ENCODE data around the gene CRY1. TPM values are rescaled to one million over a fixed set of nuclear protein-coding genes. Genes with fewer than 3 reads are reported as not detected.
"Not testable (repeated sequence)": the region's sequence is repeated elsewhere in the genome, so short reads cannot be mapped to it uniquely, and the experiment has no call there.

CRY1 gene
- total RNA-seq, 2 experiments from 2014 or later = 15.2 to 20.6 TPM

- CTCF ChIA-PET = interaction anchor here (1.9 kb wide), 1 partner anchor 12 kb away, joined by 4 read pairs; no protein-coding TSS in a partner anchor
- no peak for ATAC-seq
- no peak for DNase-seq
- Mint-ChIP-seq H3K4me1 (no peaks in the 10 kb centered on the region), H3K4me3 (no peak overlapping the region), H3K27ac (no peak overlapping the region), H3K36me3 (peaks cover 6% of the 10 kb centered on the region), H3K27me3 (no peaks in the 10 kb centered on the region), H3K9me3 (ENCODE audit: low read depth) (peaks cover 5% of the 10 kb centered on the region)
These were observed 13.1 kb downstream of the CRY1 start for GRCh38 chr12:107080299-107080698.

GRCh38 chr12:107079172-107080011 is 14.0 kb downstream of the CRY1 start:
- ATAC-seq (peak; percentile 51), DNase-seq (no peak)
- Mint-ChIP-seq H3K27me3 (no peaks in the 10 kb centered on the region), H3K27ac (no peak overlapping the region), H3K4me1 (no peaks in the 10 kb centered on the region), H3K36me3 (peaks cover 6% of the 10 kb centered on the region), H3K9me3 (ENCODE audit: low read depth) (peaks cover 5% of the 10 kb centered on the region), H3K4me3 (no peak overlapping the region)
- CTCF ChIA-PET = interaction anchor here (1.3 to 1.9 kb wide), 3 partner anchors 10 to 13 kb away, joined by 3 to 5 read pairs (median 4); no protein-coding TSS in a partner anchor

GRCh38 chr12:107073266-107073665 is 20.1 kb downstream of the CRY1 start:
- H3K4me3 Mint-ChIP-seq; H3K36me3 Mint-ChIP-seq; ATAC-seq; H3K9me3 Mint-ChIP-seq (ENCODE audit: low read depth); H3K27me3 Mint-ChIP-seq; H3K27ac Mint-ChIP-seq; CTCF ChIA-PET; H3K4me1 Mint-ChIP-seq; DNase-seq: not testable (repeated sequence)

GRCh38 chr12:107066691-107067090 is 26.7 kb downstream of the CRY1 start:
- CTCF ChIA-PET = no interaction called here
- Mint-ChIP-seq H3K36me3 (peaks cover 8% of the 10 kb centered on the region), H3K4me3 (no peak overlapping the region), H3K9me3 (ENCODE audit: low read depth) (no peaks in the 10 kb centered on the region), H3K4me1 (peaks cover 4% of the 10 kb centered on the region), H3K27ac (no peak overlapping the region), H3K27me3 (no peaks in the 10 kb centered on the region)
- DNase-seq = no peak
- ATAC-seq = no peak

GRCh38 chr12:107064687-107065086 is 28.7 kb downstream of the CRY1 start:
- no peaks in the 10 kb centered on the region for H3K9me3 Mint-ChIP-seq (ENCODE audit: low read depth)
- ATAC-seq = no peak
- CTCF ChIA-PET = interaction anchor here (0.9 kb wide), 1 partner anchor 40 kb away, joined by 3 read pairs; no protein-coding TSS in a partner anchor
- H3K36me3 Mint-ChIP-seq = peaks cover 8% of the 10 kb centered on the region
- H3K4me3 Mint-ChIP-seq = no peak overlapping the region
- H3K27ac Mint-ChIP-seq = no peak overlapping the region
- DNase-seq = no peak
- H3K4me1 Mint-ChIP-seq = peaks cover 4% of the 10 kb centered on the region
- no peaks in the 10 kb centered on the region for H3K27me3 Mint-ChIP-seq

GRCh38 chr12:107064243-107064642 is 29.1 kb downstream of the CRY1 start:
- Mint-ChIP-seq H3K27me3 (no peaks in the 10 kb centered on the region), H3K9me3 (ENCODE audit: low read depth) (no peaks in the 10 kb centered on the region), H3K4me3 (no peak overlapping the region), H3K4me1 (peaks cover 4% of the 10 kb centered on the region), H3K27ac (no peak overlapping the region), H3K36me3 (peaks cover 8% of the 10 kb centered on the region)
- no peak for ATAC-seq
- CTCF ChIA-PET = interaction anchor here (0.9 kb wide), 1 partner anchor 40 kb away, joined by 3 read pairs; no protein-coding TSS in a partner anchor
- DNase-seq = no peak

GRCh38 chr12:107058190-107058589 is 35.2 kb downstream of the CRY1 start:
- CTCF ChIA-PET = no interaction called here
- Mint-ChIP-seq H3K36me3 (peaks cover 5% of the 10 kb centered on the region), H3K4me1 (no peaks in the 10 kb centered on the region), H3K27me3 (no peaks in the 10 kb centered on the region), H3K9me3 (ENCODE audit: low read depth) (peaks cover 5% of the 10 kb centered on the region), H3K27ac (no peak overlapping the region), H3K4me3 (no peak overlapping the region)
- ATAC-seq (no peak), DNase-seq (no peak)

- H3K4me3 Mint-ChIP-seq = no peak overlapping the region
- peaks cover 10% of the 10 kb centered on the region for H3K9me3 Mint-ChIP-seq (ENCODE audit: low read depth)
- CTCF ChIA-PET = no interaction called here
- H3K4me1 Mint-ChIP-seq = no peaks in the 10 kb centered on the region
- DNase-seq (no peak), ATAC-seq (no peak)
- H3K27me3 Mint-ChIP-seq = no peaks in the 10 kb centered on the region
- peaks cover 7% of the 10 kb centered on the region for H3K36me3 Mint-ChIP-seq
- no peak overlapping the region for H3K27ac Mint-ChIP-seq
These were observed 36.1 kb downstream of the CRY1 start for GRCh38 chr12:107057071-107057834.

GRCh38 chr12:107053709-107054108 is 39.6 kb downstream of the CRY1 start:
- CTCF ChIA-PET = no interaction called here
- no peak for DNase-seq
- H3K4me1 Mint-ChIP-seq = peaks cover 4% of the 10 kb centered on the region

GRCh38 chr12:107045186-107045585 is 48.2 kb downstream of the CRY1 start:
- Mint-ChIP-seq H3K36me3 (peaks cover 26% of the 10 kb centered on the region), H3K9me3 (ENCODE audit: low read depth) (peaks cover 14% of the 10 kb centered on the region), H3K27me3 (no peaks in the 10 kb centered on the region), H3K27ac (no peak overlapping the region), H3K4me1 (peaks cover 7% of the 10 kb centered on the region), H3K4me3 (no peak overlapping the region)
- CTCF ChIA-PET = no interaction called here
- DNase-seq (no peak), ATAC-seq (no peak)

More at GRCh38 chr12:107053709-107054108, 39.6 kb downstream of the CRY1 start:
- no peaks in the 10 kb centered on the region for H3K27me3 Mint-ChIP-seq
- H3K9me3 Mint-ChIP-seq (ENCODE audit: low read depth) = peaks cover 15% of the 10 kb centered on the region
- no peak overlapping the region for H3K4me3 Mint-ChIP-seq
- no peak overlapping the region for H3K27ac Mint-ChIP-seq
- H3K36me3 Mint-ChIP-seq = peaks cover 17% of the 10 kb centered on the region
- no peak for ATAC-seq

- Mint-ChIP-seq H3K27ac (no peak overlapping the region), H3K4me1 (peaks cover 4% of the 10 kb centered on the region), H3K27me3 (no peaks in the 10 kb centered on the region), H3K36me3 (peaks cover 19% of the 10 kb centered on the region), H3K9me3 (ENCODE audit: low read depth) (peaks cover 11% of the 10 kb centered on the region), H3K4me3 (no peak overlapping the region)
- DNase-seq (no peak), ATAC-seq (no peak)
- CTCF ChIA-PET = interaction anchor here (0.7 kb wide), 1 partner anchor 62 kb away, joined by 3 read pairs; no protein-coding TSS in a partner anchor
These were observed 50.5 kb downstream of the CRY1 start for GRCh38 chr12:107042801-107043200.

GRCh38 chr12:107035733-107036132 is 57.6 kb downstream of the CRY1 start:
- H3K4me1 Mint-ChIP-seq = peaks cover 4% of the 10 kb centered on the region
- no peak overlapping the region for H3K4me3 Mint-ChIP-seq
- DNase-seq (no peak), ATAC-seq (no peak)
- CTCF ChIA-PET = no interaction called here
- peaks cover 6% of the 10 kb centered on the region for H3K36me3 Mint-ChIP-seq
- H3K27me3 Mint-ChIP-seq = no peaks in the 10 kb centered on the region
- no peak overlapping the region for H3K27ac Mint-ChIP-seq
- H3K9me3 Mint-ChIP-seq (ENCODE audit: low read depth) = peaks cover 2% of the 10 kb centered on the region

- DNase-seq (no peak), ATAC-seq (no peak)
- H3K36me3 Mint-ChIP-seq = peaks cover 6% of the 10 kb centered on the region
- CTCF ChIA-PET = no interaction called here
- H3K9me3 Mint-ChIP-seq (ENCODE audit: low read depth) = peaks cover 2% of the 10 kb centered on the region
- H3K27me3 Mint-ChIP-seq = no peaks in the 10 kb centered on the region
- peaks cover 4% of the 10 kb centered on the region for H3K4me1 Mint-ChIP-seq
- H3K4me3 Mint-ChIP-seq = no peak overlapping the region
- no peak overlapping the region for H3K27ac Mint-ChIP-seq
These were observed 59.3 kb downstream of the CRY1 start for GRCh38 chr12:107033758-107034739.

Data from activated CD8-positive, alpha-beta memory T cell treated with anti-CD3 and anti-CD28 coated beads, Interleukin-2, amount 10 ng/mL, durations not matched to agents 7 days and 5 days (primary cell).